HG03039 (cell line): ENCODE results near the gene CUBN.

ENCODE experiments used
- ATAC-seq: cut with Tn5 transposase; IDR thresholded peaks from one replicate; pipeline ENCODE4 v1.9.1; 2021; ENCODE audit warnings: mild to moderate bottlenecking, moderate library complexity; ENCODE audit not compliant: unreplicated experiment

Gene CUBN

DNA sequence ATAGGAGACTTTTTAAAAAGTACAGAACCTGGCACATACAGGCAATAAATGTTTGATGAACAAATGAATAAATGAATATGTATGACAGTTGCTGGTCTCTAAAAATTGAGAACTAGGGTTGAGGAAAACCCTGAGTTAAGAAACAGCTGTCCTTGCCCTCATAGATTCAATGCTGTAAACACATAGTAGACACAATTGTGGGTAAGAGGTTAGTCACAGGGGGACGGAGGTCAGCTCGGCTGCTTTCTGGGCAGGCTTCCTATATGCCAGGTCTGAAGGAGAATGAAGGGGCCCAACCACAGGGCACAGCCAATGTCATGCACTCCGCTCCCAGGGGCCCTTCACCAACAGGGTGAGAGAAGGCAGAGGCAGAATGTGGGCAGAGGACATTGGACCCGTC is 169.1 kb downstream of the CUBN start:
- no peak for ATAC-seq

DNA sequence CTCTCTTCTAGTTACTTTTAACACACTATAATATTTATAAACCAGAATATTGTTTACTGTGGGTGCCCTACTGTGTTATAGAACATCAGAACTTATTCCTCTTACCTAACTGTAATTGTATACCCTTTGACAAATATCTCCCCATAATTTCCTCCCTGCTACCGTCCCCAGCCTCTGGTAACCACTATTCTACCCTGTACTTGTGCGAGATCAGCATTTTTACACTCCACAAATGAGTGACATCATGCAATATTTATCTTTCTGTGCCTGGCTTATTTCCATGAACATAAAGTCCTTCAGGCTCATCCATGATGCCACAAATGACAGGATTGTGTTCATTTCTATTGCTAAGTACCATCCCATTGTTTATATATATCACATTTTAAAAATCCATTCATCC is 172.6 kb downstream of the CUBN start:
- ATAC-seq, result no peak

DNA sequence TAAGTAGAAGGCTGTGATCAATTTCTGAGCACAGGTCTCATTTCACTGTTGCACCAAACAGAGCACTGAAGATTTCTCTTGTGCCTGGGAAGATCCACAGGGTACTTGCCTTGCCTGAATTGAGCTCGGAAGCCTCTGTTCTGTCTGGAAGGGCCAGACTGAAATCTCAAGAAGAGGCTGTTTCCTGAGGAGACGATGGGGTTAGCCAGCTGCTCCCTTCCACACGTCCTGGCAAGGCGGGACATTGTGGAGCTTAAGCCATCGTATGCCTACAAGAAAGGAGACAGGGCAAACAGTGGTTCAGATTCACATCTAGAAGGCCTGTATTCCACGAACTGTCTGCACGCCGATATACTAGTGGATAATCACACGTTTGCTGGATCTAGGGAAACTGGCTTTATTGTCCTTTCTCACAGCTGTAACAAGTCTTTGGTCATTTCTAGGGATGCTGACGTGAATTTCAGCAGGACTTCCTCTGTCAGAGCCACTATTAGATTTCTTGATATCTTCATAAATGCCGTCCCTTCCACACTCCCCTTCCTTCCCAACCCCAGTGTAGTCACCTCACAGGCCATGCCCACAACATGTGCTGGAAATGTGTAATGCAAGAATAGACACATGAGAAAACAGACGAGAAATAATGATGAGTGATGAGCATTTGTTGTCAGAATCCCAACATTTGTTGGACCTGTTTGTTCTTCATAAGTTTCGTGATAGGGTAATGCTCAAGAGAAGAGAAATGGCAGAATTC is 175.2 kb downstream of the CUBN start:
- ATAC-seq, result no peak

DNA sequence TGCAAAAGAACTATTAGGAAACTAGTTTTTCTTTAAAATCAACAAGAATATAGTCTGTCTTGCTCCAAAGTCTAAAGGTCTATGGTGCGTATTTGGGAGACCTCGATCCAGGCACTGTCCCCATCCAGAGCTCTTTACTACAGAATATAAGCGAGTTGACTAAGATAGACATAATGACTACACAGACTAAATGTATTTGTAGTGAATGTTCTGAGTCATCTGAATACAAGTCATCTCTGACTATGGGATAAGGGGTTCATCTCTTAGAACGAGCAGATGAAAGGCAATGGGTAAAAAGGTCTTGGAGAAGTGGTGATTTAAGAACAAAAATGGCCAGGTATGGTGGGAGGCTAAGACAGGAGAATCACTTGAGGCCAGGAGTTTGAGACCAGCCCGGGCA is 176.3 kb downstream of the CUBN start:
- ATAC-seq, result no peak

DNA sequence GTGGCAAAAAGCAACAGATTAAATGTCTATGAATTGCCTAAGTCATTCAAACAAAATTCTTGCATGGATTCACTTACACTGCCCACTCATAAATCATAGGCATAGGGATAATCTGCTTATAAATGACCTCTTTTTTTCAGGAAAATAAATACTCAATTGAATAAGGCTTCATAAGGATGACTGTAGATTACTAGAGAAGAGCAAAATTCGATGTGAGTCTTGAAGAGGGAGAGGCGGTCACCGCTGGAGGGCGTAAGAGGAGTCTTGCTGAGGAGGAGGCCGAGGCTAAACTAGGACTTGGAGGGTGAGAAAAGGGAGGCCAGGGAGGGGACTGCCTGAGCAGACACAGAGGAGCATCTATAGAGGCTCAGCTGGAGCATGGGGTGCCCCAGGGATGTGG is 177.0 kb downstream of the CUBN start:
- no peak for ATAC-seq

DNA sequence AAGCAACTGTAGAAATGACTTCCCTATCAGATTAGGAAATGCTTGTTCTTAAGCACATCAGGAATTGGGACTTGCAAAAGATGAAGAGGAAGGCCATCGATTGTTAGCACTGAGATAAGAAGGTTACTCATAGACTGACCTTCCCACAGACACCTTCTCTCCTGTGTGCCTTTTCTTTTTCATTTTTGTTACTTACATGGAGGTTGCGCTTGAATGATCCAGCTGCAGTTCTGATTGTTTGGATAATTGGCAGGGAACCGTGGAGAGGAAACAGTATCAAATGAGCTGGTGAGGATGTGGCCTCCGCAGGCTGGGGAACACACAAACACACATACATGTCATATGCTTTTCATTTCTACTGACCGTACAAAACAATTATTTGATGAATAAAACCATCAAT is 177.5 kb downstream of the CUBN start:
- no peak for ATAC-seq

DNA sequence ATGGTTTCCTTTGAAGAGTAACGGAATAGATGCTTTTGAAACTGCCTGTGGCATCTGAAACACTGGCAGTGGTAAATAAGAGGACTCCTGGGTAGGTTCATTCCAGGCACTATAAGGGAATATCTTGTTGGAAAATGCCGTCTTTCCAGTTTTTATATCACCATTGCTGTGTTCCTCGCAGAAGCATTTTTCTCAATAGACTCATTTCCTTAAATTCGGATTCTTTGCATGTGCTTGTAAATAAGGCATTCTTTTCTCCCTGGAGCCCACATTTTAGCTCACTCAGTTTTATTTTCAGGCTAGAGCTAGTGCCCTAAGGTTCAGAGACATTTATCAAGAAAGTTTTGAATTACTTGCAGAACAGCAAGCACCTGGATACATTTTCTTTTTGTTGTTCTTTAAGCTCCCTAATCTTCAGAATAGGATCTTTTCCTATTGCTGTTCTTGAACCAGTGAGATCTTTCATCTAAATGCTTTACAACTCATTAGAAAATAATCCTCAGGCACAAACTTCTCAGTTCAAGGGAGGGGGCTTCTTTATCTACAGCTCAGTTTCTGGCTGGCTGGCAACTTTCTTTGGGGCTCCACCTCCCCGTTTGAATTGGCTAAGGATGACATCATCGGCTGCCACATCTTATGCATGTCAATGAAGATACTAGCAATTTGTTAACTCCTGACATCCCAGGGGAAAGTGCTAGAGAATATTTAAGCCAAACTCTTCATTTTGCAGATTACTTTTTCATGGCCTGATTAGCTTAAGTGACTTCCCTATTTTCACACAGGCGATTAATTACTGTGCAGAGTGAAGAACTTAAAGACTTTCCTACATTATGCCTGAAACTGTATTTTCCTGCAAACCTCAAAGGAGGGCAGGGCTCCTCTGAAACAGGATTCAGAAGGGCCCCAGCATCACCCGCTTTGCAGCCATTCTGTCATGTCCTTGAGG is 178.7 kb downstream of the CUBN start:
- ATAC-seq, result no peak

DNA sequence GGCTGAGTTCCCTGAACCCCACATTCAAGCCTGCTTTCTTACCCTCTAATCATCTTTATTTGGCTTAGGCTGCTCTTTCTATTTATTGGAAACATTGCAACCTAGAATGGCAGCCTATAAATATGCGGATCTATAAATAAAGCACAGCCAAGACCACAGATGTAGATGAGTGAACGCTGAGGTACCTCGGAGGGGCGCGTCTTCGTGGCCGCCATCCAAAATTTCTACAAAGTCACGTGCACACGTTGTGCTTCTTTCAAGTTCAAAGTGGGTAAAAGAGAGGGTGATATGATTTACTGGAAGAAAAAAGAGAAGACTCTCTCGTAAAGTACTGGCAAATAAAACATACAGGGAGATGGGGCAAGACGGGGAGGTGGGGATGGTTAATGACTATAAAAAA is 179.8 kb downstream of the CUBN start:
- no peak for ATAC-seq

DNA sequence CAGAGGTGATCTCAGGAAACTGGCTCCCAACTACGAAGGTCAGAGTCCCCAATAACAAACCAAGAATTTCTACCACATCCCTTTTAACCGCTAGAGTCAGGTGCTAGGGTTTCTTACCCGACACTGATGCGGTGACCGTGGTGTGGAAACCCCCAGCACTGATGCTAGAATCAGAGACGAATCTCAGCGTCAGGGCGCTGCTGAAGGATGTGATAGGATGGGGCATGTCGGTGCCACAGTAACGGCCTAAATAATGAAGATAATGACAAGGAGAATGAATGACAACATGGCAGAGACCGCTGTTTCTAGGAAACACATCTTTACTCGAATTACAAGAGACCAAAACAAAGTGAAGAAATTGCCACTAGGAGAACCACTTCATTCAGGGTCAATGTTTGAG is 181.2 kb downstream of the CUBN start:
- ATAC-seq, result no peak

DNA sequence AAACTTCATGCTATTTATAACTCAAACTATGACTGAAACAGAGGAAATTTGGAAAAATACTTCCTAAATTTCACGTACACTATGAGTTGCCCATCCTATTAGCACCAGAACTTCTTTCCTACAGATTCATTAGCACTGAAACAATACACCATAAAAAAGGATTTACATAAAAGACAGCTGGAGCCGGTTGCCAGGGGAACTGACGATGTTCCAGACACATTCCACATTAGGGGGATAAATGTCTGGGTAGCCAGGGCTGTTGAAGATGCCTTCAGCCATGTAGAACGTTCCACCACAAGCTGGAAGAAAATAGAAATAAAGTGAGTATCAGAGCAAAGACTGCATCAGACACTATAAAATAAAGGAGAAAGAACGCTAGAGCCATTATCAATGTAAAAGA is 182.5 kb downstream of the CUBN start:
- ATAC-seq, result no peak

DNA sequence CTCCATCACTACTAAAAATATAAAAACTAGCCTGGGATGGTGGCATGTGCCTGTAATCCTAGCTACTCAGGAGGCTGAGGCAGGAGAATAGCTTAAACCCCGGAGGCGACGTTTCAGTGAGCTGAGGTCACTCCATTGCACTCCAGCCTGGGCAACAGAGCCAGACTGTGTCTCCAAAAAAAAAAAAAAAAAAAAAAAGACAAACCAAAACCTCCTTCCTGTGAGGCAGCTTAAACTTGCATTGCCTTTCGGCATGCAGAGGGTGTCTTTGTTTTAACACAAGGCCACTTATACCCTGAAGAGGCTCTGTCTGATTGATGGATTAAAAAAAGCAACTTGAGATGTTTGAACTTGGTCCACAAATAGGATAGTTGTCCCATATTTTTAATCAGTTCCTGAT is 184.0 kb downstream of the CUBN start:
- no peak for ATAC-seq

DNA sequence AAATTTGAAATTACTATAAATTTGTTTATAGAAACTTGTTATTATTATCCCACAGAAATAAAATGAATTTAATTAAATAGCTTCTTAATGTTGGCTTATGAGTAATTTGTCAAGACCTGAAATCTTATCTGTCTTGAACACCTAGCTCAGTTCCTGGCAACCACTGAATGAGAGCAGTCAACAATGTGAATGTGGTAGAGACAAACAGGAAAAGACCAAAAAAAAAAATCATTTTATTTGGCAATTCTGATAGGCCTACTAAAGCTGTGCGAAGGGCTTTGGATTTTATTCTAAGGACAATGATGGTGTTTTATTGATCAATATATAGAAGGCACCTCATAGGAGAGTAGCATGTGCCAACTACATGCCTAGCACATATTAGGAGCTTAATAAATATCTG is 184.6 kb downstream of the CUBN start:
- ATAC-seq, result no peak

DNA sequence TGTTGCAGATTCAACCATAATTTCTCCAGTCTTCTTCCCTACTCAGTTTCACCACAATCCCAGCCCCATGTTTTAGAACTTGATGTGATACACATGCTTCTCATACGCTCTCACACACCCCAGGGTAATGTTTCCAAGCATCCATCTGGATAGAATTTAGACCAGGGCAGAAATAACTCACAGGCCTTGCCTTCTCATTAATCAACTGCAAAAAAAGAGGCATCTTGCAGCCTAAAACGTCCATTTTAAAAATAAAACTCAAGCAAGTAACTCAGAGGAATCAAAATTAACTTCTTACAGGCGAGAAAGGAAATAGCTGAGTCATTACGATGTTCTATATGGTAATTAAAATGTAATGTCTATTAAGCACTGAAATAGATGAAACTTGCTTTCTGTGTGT is 185.2 kb downstream of the CUBN start:
- ATAC-seq, result no peak

DNA sequence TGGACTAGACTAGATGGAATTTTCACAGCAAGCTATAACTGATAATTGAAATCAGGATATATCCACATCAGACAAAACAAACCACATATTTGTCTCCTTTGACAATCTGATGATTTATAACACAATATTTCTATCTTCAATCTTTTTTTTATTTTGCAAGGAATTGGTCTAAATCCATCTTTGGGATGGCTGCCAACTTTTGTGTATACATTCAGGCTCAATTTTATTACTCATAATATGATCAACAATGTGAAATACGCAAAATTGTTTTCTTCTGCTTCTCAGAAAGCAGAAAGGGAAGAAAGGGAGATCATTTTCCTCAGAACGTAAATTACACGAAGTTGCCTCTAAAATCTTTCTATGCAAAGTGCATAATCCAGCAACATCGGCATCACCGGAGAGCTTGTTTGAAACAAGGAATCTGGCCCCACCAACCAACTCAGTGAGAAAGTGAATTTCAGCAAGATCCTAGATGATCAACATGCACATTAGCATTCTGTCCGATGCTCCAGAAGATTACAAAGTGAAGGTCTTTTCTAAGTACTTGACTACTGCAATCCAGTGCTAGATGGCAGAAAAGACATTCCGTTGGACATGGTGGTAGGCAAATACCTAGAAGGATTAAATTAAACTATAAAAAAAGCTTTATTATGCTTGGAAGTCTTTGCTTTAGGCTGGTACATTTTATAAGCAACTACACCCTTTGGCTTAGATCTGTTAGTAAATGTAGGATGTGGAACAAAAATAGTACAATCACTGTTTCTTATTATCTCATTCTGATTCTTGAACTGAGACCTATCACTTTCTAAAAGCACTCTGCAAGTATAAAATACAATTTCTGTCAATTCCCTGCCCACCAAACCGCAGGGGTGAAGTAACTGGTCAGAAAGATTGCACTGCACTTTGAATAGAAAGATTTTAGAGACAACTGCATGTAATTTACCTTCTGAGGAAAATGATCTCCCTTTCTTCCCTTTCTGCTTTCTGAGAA is 186.0 kb downstream of the CUBN start:
- no peak for ATAC-seq

DNA sequence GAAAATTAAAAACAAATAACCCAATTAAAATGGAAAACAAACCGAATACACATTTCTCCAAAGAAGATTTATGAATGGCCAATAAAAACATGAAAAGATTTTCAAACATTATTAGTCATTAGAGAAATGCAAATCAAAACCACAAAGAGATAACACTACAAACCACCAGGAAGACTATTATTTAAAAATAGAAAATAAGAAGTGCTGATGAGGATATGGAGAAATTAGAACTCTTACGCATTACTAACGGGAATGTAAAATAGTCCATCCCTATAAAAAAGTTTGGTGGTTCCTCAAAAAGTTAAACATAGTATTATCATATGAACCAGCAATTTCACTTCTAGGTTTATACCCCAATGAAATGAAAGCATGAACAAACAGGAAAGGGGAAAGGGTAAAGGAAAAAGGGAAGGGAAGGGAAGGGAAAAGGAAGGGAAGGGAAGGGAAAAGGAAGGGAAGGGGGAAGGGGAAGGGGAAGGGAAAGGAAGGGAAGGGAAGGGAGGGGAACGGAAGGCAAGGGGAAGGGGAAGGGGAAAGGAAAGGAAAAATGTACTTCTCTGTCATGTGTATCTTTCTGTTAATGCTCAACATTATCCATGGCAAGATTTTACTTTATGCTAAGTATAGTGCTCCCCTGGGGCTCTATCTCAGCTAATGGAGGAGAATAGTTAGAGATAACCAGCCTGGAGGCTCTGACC is 187.1 kb downstream of the CUBN start:
- ATAC-seq, result no peak

DNA sequence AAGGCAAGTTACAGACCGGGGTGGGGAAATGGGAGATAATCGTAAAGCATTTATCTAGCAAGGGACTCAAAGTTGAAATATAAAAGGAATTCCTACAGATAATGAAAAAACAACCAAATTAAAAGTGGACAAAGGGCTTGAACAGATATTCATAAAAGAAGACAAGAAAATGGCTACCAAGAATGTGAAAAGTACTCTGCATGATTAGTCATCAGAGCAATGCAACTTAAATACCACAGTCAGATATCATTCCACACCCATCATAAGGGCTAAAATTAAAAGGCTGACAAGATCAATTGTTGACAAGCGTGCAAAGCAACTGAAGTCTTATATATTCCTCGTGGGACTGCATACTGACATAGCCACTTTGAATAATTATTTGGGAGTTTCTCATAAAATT is 187.7 kb downstream of the CUBN start:
- ATAC-seq, result no peak

DNA sequence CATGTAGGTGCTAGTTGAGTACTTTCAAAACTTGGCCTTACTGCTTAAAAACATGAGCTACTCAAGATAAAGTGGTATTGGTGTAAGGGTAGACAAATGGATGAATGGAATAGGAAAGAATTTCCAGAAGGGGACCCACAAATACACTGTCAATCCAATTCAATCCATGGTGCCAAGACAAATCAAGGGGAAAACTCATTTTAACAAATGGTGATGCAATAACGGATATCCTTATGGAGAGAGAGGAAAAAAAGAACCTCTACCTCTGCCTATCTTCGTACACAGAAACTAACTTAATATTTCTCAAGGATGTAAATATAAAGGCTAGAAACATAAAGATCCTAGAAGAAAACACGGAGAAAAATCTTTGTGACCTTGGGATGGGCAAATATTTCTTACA is 188.5 kb downstream of the CUBN start:
- ATAC-seq, result no peak

DNA sequence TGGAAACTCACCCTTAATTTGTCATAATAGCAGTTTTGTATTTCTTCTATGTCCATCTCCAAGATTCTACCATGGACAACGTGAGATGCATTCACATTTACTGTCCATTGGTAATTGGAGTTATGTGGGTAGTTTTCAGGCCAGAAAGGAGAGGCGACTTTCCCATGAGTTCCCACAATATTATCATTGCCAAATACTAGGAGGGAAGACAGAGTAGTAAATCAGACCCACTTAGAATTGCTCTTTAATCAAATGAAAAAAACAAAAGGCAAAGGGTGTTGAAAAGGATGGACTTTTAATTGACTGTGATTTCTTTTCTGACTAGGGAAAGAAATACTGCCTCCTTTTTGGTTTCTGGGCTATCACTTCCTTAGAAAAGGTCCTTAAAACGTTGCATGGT is 190.7 kb downstream of the CUBN start:
- no peak for ATAC-seq

DNA sequence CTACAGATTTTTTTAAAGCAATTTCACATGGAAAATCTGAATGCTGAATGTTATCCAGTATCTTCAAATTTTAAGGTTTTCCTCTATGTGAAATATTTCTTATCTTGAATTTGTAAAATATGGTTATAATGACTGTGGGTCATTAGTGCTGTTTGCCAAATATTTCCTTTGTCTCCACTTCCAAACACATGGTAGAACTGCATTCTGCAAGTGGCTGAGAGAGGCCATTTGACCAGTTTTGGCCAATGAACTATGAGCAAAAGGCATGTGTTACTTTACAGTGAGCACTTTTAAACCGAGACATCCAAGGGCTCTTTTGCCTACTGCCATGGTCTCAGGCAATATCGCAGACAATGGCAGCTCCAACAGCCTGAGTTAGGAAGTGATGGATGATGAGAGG is 195.2 kb downstream of the CUBN start:
- no peak for ATAC-seq

DNA sequence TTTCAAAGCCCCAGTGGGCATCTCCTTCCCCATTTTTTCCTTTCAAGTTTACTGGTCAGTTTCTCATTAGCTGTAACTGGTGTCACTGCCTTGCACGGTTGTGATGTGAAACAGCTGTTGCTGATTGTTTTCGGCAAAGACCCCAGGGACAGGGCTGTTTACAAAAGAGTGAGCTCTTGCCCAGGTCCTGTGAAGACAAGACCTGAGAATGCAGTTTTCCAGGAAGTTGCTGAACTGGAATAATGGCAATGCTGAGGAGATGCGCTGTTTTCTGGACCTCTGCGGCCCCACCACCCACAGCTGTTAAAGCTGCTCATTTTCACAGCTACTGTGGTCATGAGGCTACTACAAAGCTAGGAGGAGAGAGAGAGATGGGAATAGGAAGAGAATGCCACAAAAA is 195.8 kb downstream of the CUBN start:
- no peak for ATAC-seq

DNA sequence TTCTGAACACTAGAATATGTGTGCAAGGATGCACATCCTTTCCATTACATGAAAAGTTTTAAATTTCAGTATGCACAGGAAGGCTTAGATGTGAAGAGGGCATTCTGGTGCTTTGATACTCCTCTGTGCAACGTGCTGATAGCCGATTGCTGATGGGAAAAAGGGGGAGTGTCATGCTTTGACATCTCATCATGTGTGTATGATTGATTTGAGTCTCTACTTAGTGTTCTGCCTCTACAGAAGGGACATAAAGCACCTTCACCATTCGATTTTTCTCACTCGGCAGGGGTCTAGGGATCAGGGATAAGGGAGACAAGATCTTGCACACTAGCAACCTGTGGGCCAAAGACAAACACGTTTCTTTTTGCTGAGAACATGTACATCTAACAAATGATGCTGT is 197.7 kb downstream of the CUBN start:
- no peak for ATAC-seq
